Cardiac muscle cell (in vitro differentiated cells and primary cell): ENCODE results near the gene TCF3. TPM values are rescaled to one million over a fixed set of nuclear protein-coding genes. Genes with fewer than 3 reads are reported as not detected.

Source experiments
- DNase-seq, 2 donors: peaks; one replicate each; pipeline versions ENCODE4 v3.0.0 to v3.0.0-alpha.2; 2010 to 2017; ENCODE audit warnings: low read depth in 1 of 2, low spot score in 1 of 2
- H3K27ac ChIP-seq: fragments of 200-600 bp; sonication (generic); 2 replicates; pipeline ENCODE4 v1.5.1; 2016
- H3K27me3 ChIP-seq: fragments of 200-600 bp; sonication (generic); 2 replicates; pipeline ENCODE4 v1.6.0; 2016; ENCODE audit warnings: control low read depth
- H3K36me3 ChIP-seq: fragments of 200-600 bp; sonication (generic); 2 replicates; pipeline ENCODE4 v1.5.1; 2016; ENCODE audit warnings: control low read depth
- H3K4me1 ChIP-seq: fragments of 200-600 bp; sonication (generic); 2 replicates; pipeline ENCODE4 v1.8.1; 2017; ENCODE audit warnings: low read depth, mild to moderate bottlenecking, mixed run types
- H3K4me3 ChIP-seq: fragments of 200-600 bp; sonication (generic); 2 replicates; pipeline ENCODE4 v1.5.1; 2016; ENCODE audit warnings: mild to moderate bottlenecking
- H3K9me3 ChIP-seq: fragments of 200-600 bp; sonication (generic); 2 replicates; pipeline ENCODE4 v1.5.1; 2017; ENCODE audit warnings: low read depth, mild to moderate bottlenecking, control low read depth
- CTCF ChIP-seq: IDR thresholded peaks from 2 replicates; pipeline ENCODE4 v1.5.1; 2012; ENCODE audit warnings: low read depth, mild to moderate bottlenecking, low read length
- polyA plus RNA-seq: library from polyadenylated mRNA; unstranded; fragments of >200 nt; fragmentation: Nextera tagmentation; extraction: Ambion mirVana; gene quantifications from 2 replicates; pipeline ENCODE4 v1.2.1, GENCODE V29; 2016
- total RNA-seq: library from RNA; depleted of rRNA; stranded (reverse); fragments of >200 nt; gene quantifications from 2 replicates; pipeline ENCODE4 v1.2.3, GENCODE V29; 2016

Gene TCF3
- total and polyA plus RNA-seq, 2 experiments from 2014 or later = 110 to 281 TPM

GRCh38 chr19:1612114-1613086, 40.0 kb downstream of the TCF3 start:
- Histone ChIP-seq H3K4me1 (no peaks in the 10 kb centered on the region), H3K36me3 (peaks cover 29% of the 10 kb centered on the region), H3K27ac (peak overlapping the region; percentile 74), H3K27me3 (no peaks in the 10 kb centered on the region), H3K4me3 (no peak overlapping the region), H3K9me3 (no peaks in the 10 kb centered on the region)
- TF ChIP-seq CTCF = no peak
- DNase-seq = no peak

- no peak for DNase-seq
- Histone ChIP-seq H3K4me1 (no peaks in the 10 kb centered on the region), H3K4me3 (no peak overlapping the region), H3K27me3 (no peaks in the 10 kb centered on the region), H3K27ac (no peak overlapping the region), H3K9me3 (no peaks in the 10 kb centered on the region), H3K36me3 (peaks cover 29% of the 10 kb centered on the region)
- TF ChIP-seq CTCF = no peak
Measured at GRCh38 chr19:1611353-1611752, 41.1 kb downstream of the TCF3 start.

GRCh38 chr19:1610579-1610978, 41.8 kb downstream of the TCF3 start:
- H3K9me3 ChIP-seq = no peaks in the 10 kb centered on the region
- TF ChIP-seq CTCF = no peak
- H3K36me3 ChIP-seq = peaks cover 25% of the 10 kb centered on the region
- DNase-seq = no peak
- H3K27ac ChIP-seq = no peak overlapping the region
- H3K27me3 ChIP-seq = no peaks in the 10 kb centered on the region
- no peaks in the 10 kb centered on the region for H3K4me1 ChIP-seq
- no peak overlapping the region for H3K4me3 ChIP-seq

GRCh38 chr19:1609680-1610474, 42.5 kb downstream of the TCF3 start:
- Histone ChIP-seq H3K9me3 (no peaks in the 10 kb centered on the region), H3K4me3 (no peak overlapping the region), H3K36me3 (peaks cover 18% of the 10 kb centered on the region), H3K4me1 (no peaks in the 10 kb centered on the region), H3K27ac (peak overlapping the region; percentile 16), H3K27me3 (no peaks in the 10 kb centered on the region)
- no peak for TF ChIP-seq CTCF
- DNase-seq = no peak

- DNase-seq = no peak
- Histone ChIP-seq H3K27ac (peak overlapping the region; percentile 16), H3K9me3 (no peaks in the 10 kb centered on the region), H3K4me3 (no peak overlapping the region), H3K27me3 (no peaks in the 10 kb centered on the region), H3K36me3 (peaks cover 10% of the 10 kb centered on the region), H3K4me1 (peaks cover 4% of the 10 kb centered on the region)
- TF ChIP-seq CTCF = no peak
Measured at GRCh38 chr19:1609103-1609396, 43.4 kb downstream of the TCF3 start.
